ENCODE data around the gene NTM.

Gene NTM

GRCh38 chr11:132008226-132008625 lies 637.8 kb downstream of the NTM start:
- DNase-seq (ENCODE audit: low read depth): no peak

GRCh38 chr11:132008872-132009271 lies 638.5 kb downstream of the NTM start:
- DNase-seq (ENCODE audit: low read depth): no peak

- no peak for DNase-seq (ENCODE audit: low read depth)
Observed at GRCh38 chr11:132020001-132020400, 649.6 kb downstream of the NTM start.

- no peak for DNase-seq (ENCODE audit: low read depth)
Observed at GRCh38 chr11:132022285-132022684, 651.9 kb downstream of the NTM start.

GRCh38 chr11:132022733-132023478 lies 652.5 kb downstream of the NTM start:
- no peak for DNase-seq (ENCODE audit: low read depth)

- no peak for DNase-seq (ENCODE audit: low read depth)
Observed at GRCh38 chr11:132024587-132025295, 654.3 kb downstream of the NTM start.

GRCh38 chr11:132026746-132027145 lies 656.3 kb downstream of the NTM start:
- DNase-seq (ENCODE audit: low read depth): no peak

GRCh38 chr11:132028380-132029240 lies 658.2 kb downstream of the NTM start:
- no peak for DNase-seq (ENCODE audit: low read depth)

GRCh38 chr11:132030896-132031295 lies 660.5 kb downstream of the NTM start:
- no peak for DNase-seq (ENCODE audit: low read depth)

GRCh38 chr11:132032555-132032954 lies 662.1 kb downstream of the NTM start:
- no peak for DNase-seq (ENCODE audit: low read depth)

GRCh38 chr11:132033051-132033450 lies 662.6 kb downstream of the NTM start:
- DNase-seq (ENCODE audit: low read depth): no peak

GRCh38 chr11:132035228-132035627 lies 664.8 kb downstream of the NTM start:
- DNase-seq (ENCODE audit: low read depth): no peak

- DNase-seq (ENCODE audit: low read depth): no peak
Observed at GRCh38 chr11:132035766-132036165, 665.4 kb downstream of the NTM start.

- DNase-seq (ENCODE audit: low read depth): no peak
Observed at GRCh38 chr11:132036220-132036619, 665.8 kb downstream of the NTM start.

- DNase-seq (ENCODE audit: low read depth): no peak
Observed at GRCh38 chr11:132036746-132037466, 666.5 kb downstream of the NTM start.

GRCh38 chr11:132037467-132037862 lies 667.0 kb downstream of the NTM start:
- DNase-seq (ENCODE audit: low read depth): no peak

- DNase-seq (ENCODE audit: low read depth): no peak
Observed at GRCh38 chr11:132037956-132038355, 667.5 kb downstream of the NTM start.

GRCh38 chr11:132039521-132039920 lies 669.1 kb downstream of the NTM start:
- DNase-seq (ENCODE audit: low read depth): no peak

- DNase-seq (ENCODE audit: low read depth): no peak
Observed at GRCh38 chr11:132042296-132042695, 671.9 kb downstream of the NTM start.

- DNase-seq (ENCODE audit: low read depth): no peak
Observed at GRCh38 chr11:132043714-132044113, 673.3 kb downstream of the NTM start.

GRCh38 chr11:132045107-132045506 lies 674.7 kb downstream of the NTM start:
- DNase-seq (ENCODE audit: low read depth): no peak

GRCh38 chr11:132046288-132046865 lies 676.0 kb downstream of the NTM start:
- no peak for DNase-seq (ENCODE audit: low read depth)

Data from activated T-helper 9 cell treated with anti-CD3 and anti-CD28 coated beads, Interleukin-2, amount 50 U/mL, for 16 hours (primary cell).